OCI-LY3 (cell line): ENCODE results near the gene HDAC1.

Source experiments
- H2AFZ ChIP-seq: fragments of 200-600, 300-600 bp; shearing (Covaris generic); 2 replicates; pipeline ENCODE4 v1.6.0; 2014; ENCODE audit warnings: antibody characterized with exemption, low read depth, low read length
- H3K27ac ChIP-seq: fragments of 200-600, 300-600 bp; sonication (generic); 2 replicates; pipeline ENCODE4 v1.5.1; 2014; ENCODE audit warnings: mild to moderate bottlenecking, low read length, moderate library complexity, mixed read lengths
- H3K27me3 ChIP-seq: fragments of 200-600, 300-600 bp; sonication (generic); 2 replicates; pipeline ENCODE4 v1.6.1; 2014; ENCODE audit warnings: low read depth, low read length, mixed read lengths
- H3K36me3 ChIP-seq: fragments of 200-600, 300-600 bp; sonication (generic); replicated peaks from 2 replicates; pipeline ENCODE3; 2014; ENCODE audit warnings: low read depth, low read length, mixed read lengths
- H3K4me1 ChIP-seq: fragments of 300-600, 200-600 bp; sonication (generic); 2 replicates; pipeline ENCODE4 v1.6.1; 2014; ENCODE audit warnings: low read length, mixed read lengths
- H3K4me2 ChIP-seq: fragments of 200-600, 300-600 bp; sonication (generic); 2 replicates; pipeline ENCODE4 v1.6.1; 2014; ENCODE audit warnings: low read length, mixed read lengths
- H3K4me3 ChIP-seq: fragments of 300-600, 200-600 bp; sonication (generic); 2 replicates; pipeline ENCODE4 v1.5.1; 2014; ENCODE audit warnings: antibody characterized with exemption, mild to moderate bottlenecking, low read length, moderate library complexity
- H3K79me2 ChIP-seq: fragments of 300-600, 200-600 bp; shearing (Covaris generic); 2 replicates; pipeline ENCODE4 v1.6.1; 2014; ENCODE audit warnings: mild to moderate bottlenecking, low read length, mixed read lengths
- H3K9ac ChIP-seq: fragments of 300-600, 200-600 bp; shearing (Covaris generic); 2 replicates; pipeline ENCODE4 v1.6.0; 2014; ENCODE audit warnings: mild to moderate bottlenecking, low read length, moderate library complexity
- H3K9me3 ChIP-seq: fragments of 200-600, 300-600 bp; shearing (Covaris generic); 2 replicates; pipeline ENCODE4 v1.6.1; 2014; ENCODE audit warnings: low read length, mixed read lengths; ENCODE audit not compliant: insufficient read depth
- H4K20me1 ChIP-seq: fragments of 200-600, 300-600 bp; sonication (generic); 2 replicates; pipeline ENCODE4 v1.6.1; 2016; ENCODE audit warnings: low read length, mixed read lengths; ENCODE audit not compliant: insufficient read depth
- CTCF ChIP-seq: fragments of 200-600, 300-600 bp; sonication (generic); IDR thresholded peaks from 2 replicates; pipeline ENCODE4 v1.5.1; 2014; ENCODE audit warnings: antibody characterized with exemption, low read length, low read depth
- EZH2phosphoT487 ChIP-seq: fragments of 200-600 bp; shearing (Covaris generic); IDR thresholded peaks from 2 replicates; pipeline ENCODE4 v1.6.1; 2018; ENCODE audit warnings: antibody characterized with exemption, mixed run types, low read depth

The HDAC1 gene

GRCh38 chr1:32263744-32264143 is 28.1 kb upstream of the HDAC1 start:
- Histone ChIP-seq H3K9me3 (no peaks in the 10 kb centered on the region), H3K4me3 (no peak overlapping the region), H3K4me1 (peaks cover 13% of the 10 kb centered on the region; the same call in 1 of the 2 replicates), H3K4me2 (no peak overlapping the region), H3K27ac (no peak overlapping the region), H4K20me1 (no peaks in the 10 kb centered on the region), H3K79me2 (no peaks in the 10 kb centered on the region), H3K36me3 (no peaks in the 10 kb centered on the region), H2AFZ (no peak overlapping the region), H3K9ac (no peak overlapping the region), H3K27me3 (no peaks in the 10 kb centered on the region)
- TF ChIP-seq CTCF, result no peak
- TF ChIP-seq EZH2phosphoT487, result no peak

GRCh38 chr1:32265846-32266245 is 26.0 kb upstream of the HDAC1 start:
- Histone ChIP-seq H2AFZ (no peak overlapping the region), H3K9me3 (no peaks in the 10 kb centered on the region), H4K20me1 (no peaks in the 10 kb centered on the region), H3K79me2 (no peaks in the 10 kb centered on the region), H3K27ac (no peak overlapping the region), H3K9ac (no peak overlapping the region), H3K36me3 (no peaks in the 10 kb centered on the region), H3K4me2 (no peak overlapping the region), H3K4me3 (no peak overlapping the region), H3K27me3 (no peaks in the 10 kb centered on the region), H3K4me1 (peaks cover 13% of the 10 kb centered on the region; the same call in 1 of the 2 replicates)
- TF ChIP-seq CTCF, result no peak
- TF ChIP-seq EZH2phosphoT487, result no peak

- no peak for TF ChIP-seq CTCF
- no peak for TF ChIP-seq EZH2phosphoT487
- Histone ChIP-seq H3K4me1 (peaks cover 13% of the 10 kb centered on the region; the same call in 1 of the 2 replicates), H4K20me1 (no peaks in the 10 kb centered on the region), H3K27ac (no peak overlapping the region), H2AFZ (no peak overlapping the region), H3K4me3 (no peak overlapping the region), H3K9me3 (no peaks in the 10 kb centered on the region), H3K36me3 (no peaks in the 10 kb centered on the region), H3K27me3 (no peaks in the 10 kb centered on the region), H3K79me2 (no peaks in the 10 kb centered on the region), H3K4me2 (no peak overlapping the region), H3K9ac (no peak overlapping the region)
Measured at GRCh38 chr1:32266921-32267591, 24.8 kb upstream of the HDAC1 start.

- Histone ChIP-seq H3K27me3 (no peaks in the 10 kb centered on the region; the same call in 1 of the 2 replicates), H3K36me3 (no peaks in the 10 kb centered on the region), H3K4me3 (no peak overlapping the region), H3K9ac (no peak overlapping the region), H3K4me1 (peaks cover 3% of the 10 kb centered on the region), H3K27ac (no peak overlapping the region), H4K20me1 (no peaks in the 10 kb centered on the region), H2AFZ (no peak overlapping the region), H3K79me2 (no peaks in the 10 kb centered on the region), H3K4me2 (no peak overlapping the region), H3K9me3 (no peaks in the 10 kb centered on the region)
- TF ChIP-seq CTCF (no peak), EZH2phosphoT487 (no peak)
Measured at GRCh38 chr1:32269744-32270143, 22.1 kb upstream of the HDAC1 start.
